GM12878 (cell line): ENCODE data around the gene PSMB3. TPM values are rescaled to one million over a fixed set of nuclear protein-coding genes. Genes with fewer than 3 reads are reported as not detected.

Experiments
- ATAC-seq: fragments of 200-7000 bp; cut with Tn5 transposase; 3 replicates; pipeline ENCODE4 v1.9.1; 2020; ENCODE audit warnings: mild to moderate bottlenecking, moderate library complexity
- BruUV-seq: library from RNA; stranded (reverse); fragments of 400-500 nt; replicated peaks from 2 replicates; lab custom pipeline; 2021; lab: Mats Ljungman, UMichigan
- CTCF ChIA-PET: fragments of 300-600 bp; sonication (Branson Sonifier 250); formaldehyde crosslinking; extraction: SDS; loops from one replicate; lab custom pipeline; 2021; ENCODE audit warnings: inconsistent platforms; lab: Yijun Ruan, JAX
- POLR2A ChIA-PET: fragments of 350-600 bp; formaldehyde crosslinking; extraction: SDS; loops from one replicate; lab custom pipeline; 2021; ENCODE audit warnings: inconsistent platforms; lab: Charles Lee
- RAD21 ChIA-PET: fragments of 300-600 bp; sonication (Branson Sonifier 250); formaldehyde crosslinking; loops from one replicate; lab custom pipeline; 2023; ENCODE audit warnings: antibody characterized with exemption; ENCODE audit not compliant: unreplicated experiment; lab: Charles Lee
- SMC1A ChIA-PET: fragments of 300-600 bp; sonication (Branson Sonifier 250); formaldehyde crosslinking; loops from one replicate; lab custom pipeline; 2023; ENCODE audit not compliant: unreplicated experiment, uncharacterized antibody; lab: Charles Lee
- DNase-seq: peaks from one replicate; pipeline ENCODE4 v3.0.0-alpha.2; 2011; ENCODE audit warnings: low read depth, low spot score
- FAIRE-seq: peaks from 3 replicates; lab custom pipeline; 2011; peaks lifted over from hg19 to GRCh38; lab: Jason Lieb, UNC
- H2AFZ ChIP-seq: 2 replicates; pipeline ENCODE4 v1.6.0; 2011; ENCODE audit warnings: low read depth, low read length, control low read depth; ENCODE audit not compliant: control insufficient read depth
- H3K27ac ChIP-seq: 2 replicates; pipeline ENCODE4 v1.5.1; 2011; ENCODE audit warnings: control low read depth; ENCODE audit not compliant: control insufficient read depth, insufficient read depth
- H3K27me3 ChIP-seq, 2 experiments: replicated peaks in 1 of 2; 2 replicates each; pipeline versions ENCODE4 v1.6.0 to v1.6.1; 2011; ENCODE audit warnings: low read length in 1 of 2; ENCODE audit not compliant: control insufficient read depth in 2 of 2, insufficient read depth in 2 of 2
- H3K36me3 ChIP-seq, 2 experiments: 2 replicates each; pipeline ENCODE4 v1.5.1; 2011; ENCODE audit warnings: low read length in 1 of 2; ENCODE audit not compliant: control insufficient read depth in 2 of 2, insufficient read depth in 2 of 2
- H3K4me1 ChIP-seq: 2 replicates; pipeline ENCODE4 v1.6.1; 2011; ENCODE audit warnings: mild to moderate bottlenecking, low read length, moderate library complexity, mixed read lengths; ENCODE audit not compliant: control insufficient read depth, insufficient read depth
- H3K4me2 ChIP-seq: 2 replicates; pipeline ENCODE4 v1.6.0; 2011; ENCODE audit warnings: control low read depth; ENCODE audit not compliant: control insufficient read depth, insufficient read depth
- H3K4me3 ChIP-seq: fragments of 200-600 bp; sonication (generic); 2 replicates; pipeline ENCODE4 v1.5.1; 2016
- H3K79me2 ChIP-seq: 2 replicates; pipeline ENCODE4 v1.6.0; 2011; ENCODE audit warnings: low read length; ENCODE audit not compliant: control insufficient read depth, insufficient read depth
- H3K9ac ChIP-seq: 2 replicates; pipeline ENCODE4 v1.8.0; 2011; ENCODE audit warnings: low read length, control low read depth, mixed read lengths; ENCODE audit not compliant: control insufficient read depth, insufficient read depth
- H3K9me3 ChIP-seq: replicated peaks from 3 replicates; pipeline ENCODE4 v1.5.1; 2011; ENCODE audit warnings: mild to moderate bottlenecking, low read length; ENCODE audit not compliant: control insufficient read depth, insufficient read depth
- H4K20me1 ChIP-seq: 2 replicates; pipeline ENCODE4 v1.6.0; 2011; ENCODE audit not compliant: control insufficient read depth, insufficient read depth
- BCL11A ChIP-seq: IDR thresholded peaks from 2 replicates; pipeline ENCODE4 v1.6.1; 2011; ENCODE audit warnings: low read depth, low read length
- DPF2 ChIP-seq: fragments of 450-650 bp; IDR thresholded peaks from 2 replicates; pipeline ENCODE4 v1.6.1; 2017; ENCODE audit warnings: mild to moderate bottlenecking
- EGR1 ChIP-seq, 2 experiments: IDR thresholded peaks; 1 replicate in 1 of 2; 2 replicates in 1 of 2; pipeline ENCODE4 v1.6.1; 2011 to 2012; ENCODE audit warnings: low read depth in 2 of 2, low read length in 2 of 2, borderline replicate concordance in 1 of 2, mild to moderate bottlenecking in 1 of 2, moderate library complexity in 1 of 2
- EP300 ChIP-seq, 2 experiments: fragments of 150-350 bp in 1 of 2; IDR thresholded peaks; 2 replicates each; pipeline ENCODE4 v1.6.1; 2011 to 2012; ENCODE audit warnings: low read depth in 2 of 2, low read length in 2 of 2, borderline replicate concordance in 1 of 2, improper control_type of control experiment in 1 of 2, inconsistent platforms in 1 of 2; ENCODE audit not compliant: control insufficient read depth in 1 of 2
- GATAD2B ChIP-seq: fragments of 450-650 bp; conservative IDR thresholded peaks from 2 replicates; pipeline ENCODE4 v1.6.1; 2017; ENCODE audit warnings: low read depth, mild to moderate bottlenecking, moderate library complexity
- HDGF ChIP-seq: fragments of 450-650 bp; IDR thresholded peaks from 2 replicates; pipeline ENCODE4 v1.6.1; 2016; ENCODE audit warnings: antibody characterized with exemption
- IKZF1 ChIP-seq: fragments of 450-650 bp; conservative IDR thresholded peaks from 2 replicates; pipeline ENCODE4 v1.6.1; 2017; ENCODE audit warnings: antibody characterized with exemption, mild to moderate bottlenecking
- IKZF2 ChIP-seq, 2 experiments: fragments of 450-650 bp; IDR thresholded peaks; 2 replicates each; pipeline ENCODE4 v1.6.1; 2017; ENCODE audit warnings: mild to moderate bottlenecking in 2 of 2, moderate library complexity in 2 of 2
- IRF4 ChIP-seq: IDR thresholded peaks from 2 replicates; pipeline ENCODE4 v1.6.1; 2011; ENCODE audit warnings: low read depth, low read length
- JUND ChIP-seq: IDR thresholded peaks from 2 replicates; pipeline ENCODE4 v1.6.1; 2012; ENCODE audit warnings: low read depth, mild to moderate bottlenecking, low read length, improper control_type of control experiment, moderate library complexity
- KDM1A ChIP-seq: fragments of 200-600 bp; sonication (generic); IDR thresholded peaks from 2 replicates; pipeline ENCODE4 v1.6.1; 2016; ENCODE audit warnings: borderline replicate concordance
- MEF2B ChIP-seq: fragments of 450-650 bp; IDR thresholded peaks from 2 replicates; pipeline ENCODE4 v1.6.1; 2018; ENCODE audit warnings: mild to moderate bottlenecking, moderate library complexity; ENCODE audit not compliant: partially characterized antibody, poor library complexity, severe bottlenecking
- MYC ChIP-seq: IDR thresholded peaks from 2 replicates; pipeline ENCODE4 v1.6.1; 2011; ENCODE audit warnings: mild to moderate bottlenecking, low read length, moderate library complexity, inconsistent platforms; ENCODE audit not compliant: insufficient read depth, insufficient replicate concordance, insufficient read length, severe bottlenecking
- NRF1 ChIP-seq: conservative IDR thresholded peaks from 2 replicates; pipeline ENCODE4 v1.6.1; 2011; ENCODE audit warnings: mild to moderate bottlenecking, low read depth, low read length, improper control_type of control experiment
- POLR2A ChIP-seq: IDR thresholded peaks from 2 replicates; pipeline ENCODE4 v1.6.1; 2011; ENCODE audit warnings: low read depth, mild to moderate bottlenecking, low read length
- RUNX3 ChIP-seq: IDR thresholded peaks from 2 replicates; pipeline ENCODE4 v1.6.1; 2012; ENCODE audit warnings: low read length, inconsistent platforms
- SIN3A ChIP-seq: IDR thresholded peaks from 2 replicates; pipeline ENCODE4 v1.6.1; 2012; ENCODE audit warnings: low read depth, low read length, improper control_type of control experiment
- SMAD5 ChIP-seq: IDR thresholded peaks from 2 replicates; pipeline ENCODE4 v1.6.1; 2016; ENCODE audit warnings: antibody characterized with exemption, low read depth
- SMARCA5 ChIP-seq: fragments of 450-650 bp; IDR thresholded peaks from 2 replicates; pipeline ENCODE4 v1.6.1; 2017; ENCODE audit warnings: mild to moderate bottlenecking
- SMC3 ChIP-seq: IDR thresholded peaks from 2 replicates; pipeline ENCODE4 v1.6.1; 2011; ENCODE audit warnings: low read length, improper control_type of control experiment, borderline replicate concordance
- ZNF217 ChIP-seq: fragments of 450-650 bp; IDR thresholded peaks from 2 replicates; pipeline ENCODE4 v1.6.1; 2017; ENCODE audit warnings: antibody characterized with exemption, mild to moderate bottlenecking
- ZSCAN29 ChIP-seq: fragments of 450-650 bp; IDR thresholded peaks from 2 replicates; pipeline ENCODE4 v1.6.1; 2017; ENCODE audit warnings: mild to moderate bottlenecking, moderate library complexity
- WGBS: methylation state at CpG from one replicate; pipeline ENCODE4 v1.1.6; 2016; ENCODE audit warnings: low lambda C conversion rate; ENCODE audit not compliant: insufficient replicate concordance, insufficient coverage; ENCODE audit errors: missing lambda C conversion rate; 5-methylcytosine and 5-hydroxymethylcytosine counted together
- in situ Hi-C: fragments of 300-500 bp; cut with MboI; formaldehyde crosslinking; loops from 9 replicates; pipeline ENCODE4 v1.14.3; 2018; ENCODE audit warnings: mixed read lengths
- intact Hi-C: fragments of 100-400 bp; cut with micrococcal nuclease; formaldehyde crosslinking; loops from one replicate; pipeline ENCODE4 v1.14.2; 2022; ENCODE audit not compliant: unreplicated experiment
- polyA plus RNA-seq, 11 experiments: library from polyadenylated mRNA; depleted of rRNA in 4 of 11; unstranded in 6 of 11; stranded (reverse) in 5 of 11; fragments of >200 nt; fragmentation: Nextera tagmentation in 4 of 11; fragmentation: Illumina TruSeq in 1 of 11; extraction: Ambion mirVana in 4 of 11; extraction: Trizol in 1 of 11; gene quantifications; 1 replicate in 1 of 11; 2 replicates in 10 of 11; pipeline versions ENCODE4 v1.2.1 to v1.2.3, GENCODE V29; 2011 to 2016; ENCODE audit warnings: inconsistent platforms in 2 of 11, missing spikeins in 2 of 11, low read depth in 1 of 11
- total RNA-seq, 4 experiments: library from RNA; depleted of rRNA in 3 of 4; stranded (reverse); fragments of >200 nt in 3 of 4; fragmentation: Illumina TruSeq in 1 of 4; extraction: Trizol in 1 of 4; gene quantifications; 2 replicates each; pipeline versions ENCODE4 v1.2.1 to v1.2.3, GENCODE V29; 2013 to 2021
- TF ChIP-seq, protein P1 (sequence below): fragments of 450-650 bp; IDR thresholded peaks from 2 replicates; pipeline ENCODE4 v1.6.1; 2017; ENCODE audit warnings: mild to moderate bottlenecking, low read depth, inconsistent platforms; ENCODE audit not compliant: poor library complexity, severe bottlenecking

PSMB3 gene
- total and polyA plus RNA-seq, 10 of the 15 experiments (the other 5 are each of a cell fraction or from before 2014, with no cell fraction given): 300 to 2,130 (median 490) TPM

DNA sequence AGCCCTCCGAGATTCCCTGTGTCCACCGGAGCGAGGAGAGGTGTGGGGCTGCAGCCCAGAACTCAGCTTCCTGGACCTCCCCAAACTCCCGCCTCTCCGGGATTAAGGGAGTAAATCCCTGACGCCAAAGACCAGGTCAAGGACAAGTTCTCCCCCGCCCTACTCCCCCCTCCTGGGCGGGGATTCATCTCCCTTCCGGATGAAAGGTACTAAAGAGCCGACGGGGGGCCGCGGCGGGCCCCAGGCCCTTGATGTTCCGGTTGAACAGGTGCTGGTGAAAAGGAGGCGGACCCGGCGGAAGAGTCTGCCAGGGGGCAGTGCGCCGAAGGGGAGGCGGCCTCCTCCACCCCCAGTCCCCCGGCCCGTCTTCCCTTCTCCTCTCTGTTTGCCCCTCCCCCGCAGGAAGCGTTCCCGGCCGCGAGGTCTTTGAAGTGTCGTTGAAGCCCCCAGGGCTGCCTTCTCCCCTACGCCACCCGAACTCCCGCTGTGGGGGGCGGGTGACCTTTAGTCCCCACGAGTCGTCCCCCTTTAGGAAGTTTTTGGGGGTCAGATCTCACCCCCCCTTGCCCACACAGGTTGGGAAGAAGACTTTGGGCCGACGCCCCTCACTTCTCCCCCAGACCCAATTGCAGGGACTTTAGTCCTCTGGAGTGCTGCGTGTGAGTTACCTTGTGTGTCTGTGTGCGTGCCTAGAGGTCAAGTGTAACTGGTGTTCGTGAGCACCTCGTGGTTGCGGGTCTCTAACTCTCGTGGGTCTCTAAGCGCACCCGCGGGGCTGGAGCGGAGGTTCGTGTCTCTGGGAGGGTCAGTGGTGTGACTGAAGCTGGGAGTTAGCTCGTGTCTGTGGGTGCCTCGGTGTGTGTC lies 48.6 kb upstream of the PSMB3 start:
- FAIRE-seq: no peak
- no peaks in the 10 kb centered on the region for H3K9me3 ChIP-seq
- peak overlapping the region; percentile 100 for H3K9ac ChIP-seq
- peak overlapping the region; percentile 91 for H3K4me3 ChIP-seq
- peak; percentile 61 for ATAC-seq
- intact Hi-C loops (loop anchor here (1.0 to 2.0 kb wide), 2 partner anchors 27 to 48 kb away; partner anchors contain the start of genes CISD3 and PSMB3), in situ Hi-C loops (no loop called here)
- no peak for DNase-seq
- BruUV-seq: no TSS peak
- peak overlapping the region; percentile 35 for H2AFZ ChIP-seq
- no peaks in the 10 kb centered on the region for H4K20me1 ChIP-seq
- H3K4me2 ChIP-seq: peak overlapping the region; percentile 99
- H3K4me1 ChIP-seq: peaks cover 28% of the 10 kb centered on the region
- no peaks in the 10 kb centered on the region for H3K27me3 ChIP-seq
- peaks cover 5 to 11% of the 10 kb centered on the region in 2 experiments; a peak in 3 of 4 replicates for H3K36me3 ChIP-seq
- WGBS: 1% methylated on average over 35 of the region's 50 CpGs
- ChIA-PET POLR2A (interaction anchor here (1.3 to 1.8 kb wide), 2 partner anchors 8 to 167 kb away, joined by 4 to 7 read pairs; partner anchors contain the start of gene LASP1), SMC1A (interaction anchor here (1.1 to 4.3 kb wide), 4 partner anchors 27 to 164 kb away, joined by 3 to 26 read pairs (median 6); partner anchors contain the start of gene EPOP), RAD21 (interaction anchor here (0.9 to 3.8 kb wide), 5 partner anchors 23 to 164 kb away, joined by 3 to 24 read pairs (median 3); no protein-coding TSS in a partner anchor), CTCF (interaction anchor here (1.1 to 2.3 kb wide), 2 partner anchors 27 to 28 kb away, joined by 4 to 16 read pairs; partner anchors contain the start of gene EPOP)
- peaks cover 57% of the 10 kb centered on the region for H3K79me2 ChIP-seq
- peak overlapping the region; percentile 100 for H3K27ac ChIP-seq
- no peak for TF ChIP-seq JUND
- peak; percentile 9 for TF ChIP-seq RUNX3
- TF ChIP-seq SIN3A: peak; percentile 74
- TF ChIP-seq MYC: no peak
- TF ChIP-seq EP300 (IDR thresholded peaks at IDR 0.05; ENCODE audit: borderline replicate concordance in 1 of 2, control insufficient read depth in 1 of 2, low read depth in 2 of 2, low read length in 2 of 2): no peak
- peak in 1 of 2 experiments; percentile 62; a peak in 1 of 3 replicates for TF ChIP-seq EGR1 (IDR thresholded peaks at IDR 0.05; ENCODE audit: borderline replicate concordance in 1 of 2, low read depth in 2 of 2, low read length in 2 of 2)
- peak; percentile 43 for TF ChIP-seq MEF2B
- 0 out of 2 replicates have a peak, but pooled peaks have one; percentile 22 for TF ChIP-seq HDGF
- no peak; the same call in none of the 2 replicates for TF ChIP-seq ZNF217
- TF ChIP-seq BCL11A: no peak
- no peak for TF ChIP-seq KDM1A
- TF ChIP-seq, protein P1, sequence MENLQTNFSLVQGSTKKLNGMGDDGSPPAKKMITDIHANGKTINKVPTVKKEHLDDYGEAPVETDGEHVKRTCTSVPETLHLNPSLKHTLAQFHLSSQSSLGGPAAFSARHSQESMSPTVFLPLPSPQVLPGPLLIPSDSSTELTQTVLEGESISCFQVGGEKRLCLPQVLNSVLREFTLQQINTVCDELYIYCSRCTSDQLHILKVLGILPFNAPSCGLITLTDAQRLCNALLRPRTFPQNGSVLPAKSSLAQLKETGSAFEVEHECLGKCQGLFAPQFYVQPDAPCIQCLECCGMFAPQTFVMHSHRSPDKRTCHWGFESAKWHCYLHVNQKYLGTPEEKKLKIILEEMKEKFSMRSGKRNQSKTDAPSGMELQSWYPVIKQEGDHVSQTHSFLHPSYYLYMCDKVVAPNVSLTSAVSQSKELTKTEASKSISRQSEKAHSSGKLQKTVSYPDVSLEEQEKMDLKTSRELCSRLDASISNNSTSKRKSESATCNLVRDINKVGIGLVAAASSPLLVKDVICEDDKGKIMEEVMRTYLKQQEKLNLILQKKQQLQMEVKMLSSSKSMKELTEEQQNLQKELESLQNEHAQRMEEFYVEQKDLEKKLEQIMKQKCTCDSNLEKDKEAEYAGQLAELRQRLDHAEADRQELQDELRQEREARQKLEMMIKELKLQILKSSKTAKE: peak; percentile 34
- TF ChIP-seq DPF2: peak; percentile 16; the same call in 1 of the 2 replicates
- TF ChIP-seq SMARCA5: 0 out of 2 replicates have a peak, but pooled peaks have one; percentile 56
- no peak for TF ChIP-seq ZSCAN29
- TF ChIP-seq GATAD2B: peak; percentile 75
- peak; percentile 76 to 84 for TF ChIP-seq IKZF2 (IDR thresholded peaks at IDR 0.05)
- TF ChIP-seq POLR2A: peak; percentile 77
- no peak for TF ChIP-seq NRF1
- peak; percentile 87 for TF ChIP-seq IKZF1
- peak; percentile 7; the same call in 1 of the 2 replicates for TF ChIP-seq SMC3
- TF ChIP-seq SMAD5: peak; percentile 50; the same call in 1 of the 2 replicates
- no peak for TF ChIP-seq IRF4
